Muscle of arm (tissue), 12 donors: ENCODE data around the gene ERC1. TPM values are rescaled to one million over a fixed set of nuclear protein-coding genes. Genes with fewer than 3 reads are reported as not detected.

Experiments used
- DNase-seq: peaks from one replicate; pipeline ENCODE4 v3.0.0-alpha.2; 2013
- polyA plus RNA-seq, 12 donors: library from polyadenylated mRNA; unstranded; fragments of 120-200 nt; gene quantifications; one replicate each; pipeline ENCODE4 v1.2.1, GENCODE V29; 2013; ENCODE audit not compliant: insufficient read length in 12 of 12

Gene ERC1
- polyA plus RNA-seq, 12 donors: 23.3 to 33.2 (median 25.5) TPM; not detected in 1

DNA sequence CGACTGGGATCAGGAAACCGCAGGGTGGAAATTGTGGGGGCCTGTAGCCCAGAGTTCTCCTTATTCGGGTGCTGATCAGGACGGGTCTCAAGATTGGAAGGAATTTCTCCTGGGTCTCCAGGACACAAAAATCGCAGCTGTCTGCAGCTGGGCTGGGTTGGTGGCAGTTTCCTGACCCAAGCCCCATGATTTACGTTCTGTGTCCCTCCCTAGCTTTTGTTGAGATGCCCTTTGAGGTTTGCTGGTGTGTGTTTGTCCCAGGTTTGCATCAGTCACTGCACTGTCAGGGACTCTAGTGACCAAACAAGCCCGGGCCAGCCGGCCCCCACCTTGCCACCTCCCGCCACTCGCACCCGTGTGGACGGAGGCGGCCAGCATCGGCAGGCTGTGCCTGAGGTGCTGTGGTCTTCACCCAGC is 513.9 kb downstream of the ERC1 start:
- no peak for DNase-seq

- DNase-seq: no peak
Measured at GRCh38 chr12:1505576-1505975, 514.6 kb downstream of the ERC1 start.

DNA sequence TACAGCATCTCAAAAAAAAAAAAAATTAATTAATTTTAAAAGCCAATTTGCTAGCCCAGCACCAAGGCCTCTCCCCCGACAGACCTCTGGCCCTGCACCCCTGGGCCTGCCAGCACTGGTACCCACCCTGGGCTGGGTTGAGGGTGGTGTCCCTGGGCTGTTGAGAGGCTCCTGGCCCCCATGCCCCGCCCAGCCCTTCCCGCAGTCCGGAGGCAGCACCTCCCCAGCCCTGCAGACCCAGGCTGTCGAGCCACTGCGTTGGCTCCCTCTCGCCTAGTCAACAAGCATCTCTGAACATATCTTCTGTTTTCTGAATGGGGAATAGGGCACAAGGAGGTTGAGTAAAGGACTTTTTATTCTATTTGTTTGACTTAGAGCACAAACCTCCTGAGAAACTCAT is 516.3 kb downstream of the ERC1 start:
- no peak for DNase-seq

DNA sequence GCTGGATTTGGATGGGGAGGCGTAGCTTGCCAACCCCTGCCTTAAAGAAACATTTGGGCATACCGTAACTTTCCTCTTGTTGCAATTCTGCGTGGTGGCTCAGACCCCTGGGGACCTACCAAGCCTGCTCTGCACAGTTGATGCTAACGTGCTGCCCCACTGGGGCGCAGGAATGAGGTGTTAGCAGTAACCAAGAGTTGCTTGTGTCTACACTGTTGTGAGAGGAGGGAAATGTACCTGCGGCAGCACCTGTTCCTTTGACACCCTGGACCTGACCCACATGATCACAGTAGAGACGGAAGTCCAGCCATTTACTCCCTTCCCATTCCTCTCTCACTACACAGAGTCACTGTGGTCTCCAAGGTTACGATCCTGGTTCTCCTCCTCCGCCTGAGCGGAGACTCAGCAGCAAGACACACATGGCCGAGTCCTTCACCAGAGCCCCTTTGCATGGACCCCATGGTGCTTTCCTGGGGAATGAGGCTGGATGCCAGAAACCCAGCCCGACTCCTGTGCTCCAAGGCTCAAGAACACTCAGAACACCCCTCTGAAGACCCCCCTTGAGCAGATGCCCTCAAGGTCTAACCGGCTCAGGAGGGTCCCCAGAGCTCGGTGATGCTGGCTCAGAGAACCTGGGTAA is 518.5 kb downstream of the ERC1 start:
- DNase-seq: no peak

DNA sequence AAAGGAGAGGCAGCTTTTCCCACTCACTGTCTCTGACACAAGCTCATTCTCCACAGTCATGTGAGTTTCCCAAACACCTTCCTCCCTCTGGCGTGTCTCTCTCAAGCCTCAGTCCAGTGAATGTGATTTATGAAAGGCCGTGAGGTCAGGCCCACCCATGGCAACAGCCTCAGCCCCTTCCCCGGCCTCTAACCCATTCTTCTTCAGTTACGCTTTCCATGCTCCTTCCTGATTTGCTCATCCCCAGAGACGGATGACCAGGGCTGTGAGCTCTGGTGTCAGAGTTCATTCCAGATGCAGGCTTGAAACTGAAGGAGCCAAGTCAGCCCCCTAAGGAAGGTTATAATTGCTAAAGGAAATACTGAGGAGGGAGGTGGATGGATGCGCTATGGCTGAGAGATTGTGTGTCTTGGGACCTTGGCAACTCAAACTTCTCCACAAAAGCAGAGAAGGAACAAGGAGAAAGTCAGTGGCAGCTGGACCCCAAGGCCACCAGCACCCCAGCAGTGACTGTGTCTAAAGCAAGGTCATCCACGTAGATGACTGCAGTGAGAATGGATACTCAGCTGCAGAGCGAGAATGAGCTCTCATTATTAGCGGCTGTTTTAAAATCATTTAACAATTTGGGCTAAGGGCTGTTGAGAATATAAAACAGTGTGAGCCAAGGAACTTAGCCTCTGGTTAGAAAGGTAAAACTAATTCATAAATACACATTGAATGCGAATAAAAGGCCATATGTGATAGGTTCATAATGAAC is 519.2 kb downstream of the ERC1 start:
- DNase-seq: no peak

DNA sequence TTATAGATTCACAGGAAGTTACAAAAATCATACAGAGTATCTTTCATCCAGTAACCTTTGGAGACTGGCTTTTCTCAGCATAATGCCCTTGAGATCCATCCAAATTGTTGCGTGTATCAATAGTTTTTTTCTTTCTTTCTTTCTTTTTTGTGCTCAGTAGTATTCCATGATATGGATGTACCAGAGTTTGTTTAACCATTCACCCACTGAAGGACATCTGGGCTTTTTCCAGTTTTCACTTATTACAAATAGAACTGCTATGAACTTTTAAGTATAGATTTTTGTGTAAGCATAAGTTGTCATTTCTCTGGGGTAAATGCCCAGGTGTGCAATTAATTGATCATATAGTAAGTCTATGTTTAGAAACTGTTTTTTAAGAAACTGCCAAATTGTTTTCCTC is 524.0 kb downstream of the ERC1 start:
- no peak for DNase-seq

DNA sequence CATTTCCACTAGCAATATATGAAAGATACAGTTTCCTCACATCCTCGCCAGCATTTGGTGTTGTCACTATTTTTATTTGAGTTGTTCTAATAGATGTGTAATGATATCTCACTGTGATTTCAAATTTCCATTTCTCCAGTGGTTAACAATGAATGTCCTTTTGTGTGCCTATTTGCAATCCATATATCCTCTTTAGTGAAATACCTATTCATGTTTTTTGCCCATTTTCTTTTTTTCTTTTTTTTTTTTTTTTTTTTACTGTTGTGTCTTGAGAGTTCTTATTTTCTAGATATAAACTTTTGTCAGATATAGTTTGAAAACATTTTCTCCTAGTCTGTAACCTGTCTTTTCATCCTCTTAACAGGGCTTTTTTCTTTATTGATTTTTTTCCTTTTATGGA is 524.4 kb downstream of the ERC1 start:
- no peak for DNase-seq

- DNase-seq: no peak
Measured at GRCh38 chr12:1517007-1517406, 526.0 kb downstream of the ERC1 start.

DNA sequence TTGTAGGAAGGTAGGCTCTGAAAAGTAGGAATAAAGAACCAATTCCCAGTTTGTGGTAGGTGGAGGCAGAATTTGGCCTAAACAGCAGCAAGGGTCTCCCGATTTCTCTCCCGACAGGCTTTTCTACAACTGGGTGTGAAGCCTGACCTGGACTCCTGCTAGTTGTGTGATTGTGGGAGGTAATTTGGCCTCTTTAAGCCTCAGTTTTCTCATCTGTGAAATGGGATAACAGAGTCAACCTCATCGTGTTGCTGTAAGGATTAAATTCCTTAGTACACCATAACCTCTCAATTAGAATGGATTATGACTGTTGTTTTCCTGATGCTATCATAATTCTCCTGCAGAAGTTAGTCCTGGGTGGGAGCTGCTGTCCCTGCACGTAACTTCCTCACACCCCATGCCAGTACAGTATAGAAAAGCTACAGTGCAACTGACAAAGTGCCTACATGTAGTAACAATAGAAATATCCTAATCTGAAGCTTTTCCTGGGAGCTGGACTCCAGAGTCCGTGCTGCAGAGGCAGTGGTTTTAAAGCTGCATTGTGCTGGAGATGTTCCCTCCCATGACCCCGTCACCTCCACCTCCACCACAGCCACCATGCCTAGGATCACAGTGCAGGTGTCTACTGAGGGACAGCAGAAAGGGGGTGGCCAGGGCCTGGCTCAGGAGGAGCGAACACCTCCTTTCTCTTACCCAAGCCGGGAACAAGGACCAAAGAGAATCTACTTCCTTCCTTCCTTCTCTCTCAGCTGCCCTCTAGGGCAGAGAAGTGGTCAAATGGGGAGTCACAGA is 526.9 kb downstream of the ERC1 start:
- no peak for DNase-seq

DNA sequence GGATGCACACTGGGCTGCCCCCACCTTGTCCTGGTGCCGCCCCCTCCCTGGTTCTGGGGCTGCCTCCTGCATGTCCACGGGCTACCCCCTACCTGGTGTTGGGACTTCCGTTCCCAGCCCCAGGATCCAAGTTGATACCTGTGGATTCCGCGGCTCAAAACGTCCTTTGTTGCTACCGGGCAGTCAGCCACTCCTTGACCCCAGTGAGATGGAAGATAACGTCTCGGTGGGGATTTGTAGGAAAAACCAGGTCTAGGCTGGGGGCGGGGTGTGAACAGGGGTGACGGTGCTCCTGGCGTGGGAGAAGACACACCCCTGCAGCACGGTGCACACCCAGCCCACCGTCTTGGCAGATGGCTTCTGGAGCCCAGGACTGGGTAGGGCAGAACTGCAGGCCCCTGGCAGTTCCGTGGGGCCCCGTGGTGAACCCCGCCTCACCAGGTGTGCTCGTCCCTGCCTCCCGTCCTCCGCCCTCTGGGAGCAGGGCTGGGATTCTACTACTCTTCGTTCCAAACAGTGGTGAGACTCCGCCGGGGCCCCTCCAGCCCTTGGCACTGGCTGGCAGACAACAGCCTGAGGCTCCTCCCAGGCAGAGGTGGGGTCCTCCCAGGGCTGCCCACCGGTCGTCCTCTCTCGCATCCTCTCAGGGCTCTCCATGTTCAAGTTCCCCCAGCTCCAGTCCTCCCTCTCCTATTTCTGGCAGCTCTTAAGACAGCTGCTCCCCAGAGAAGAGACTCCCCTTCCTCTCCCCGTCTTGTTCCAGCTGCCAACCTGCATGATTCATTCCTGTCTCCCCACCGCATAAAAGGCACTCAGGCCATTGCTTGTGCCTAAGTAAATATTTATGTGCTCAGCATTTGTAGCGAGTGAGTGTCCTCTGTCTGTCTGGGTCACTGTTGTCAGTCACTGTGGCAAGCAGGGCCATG is 527.8 kb downstream of the ERC1 start:
- no peak for DNase-seq

GRCh38 chr12:1519642-1520041 is 528.6 kb downstream of the ERC1 start:
- no peak for DNase-seq

GRCh38 chr12:1523046-1523445 is 532.0 kb downstream of the ERC1 start:
- no peak for DNase-seq

DNA sequence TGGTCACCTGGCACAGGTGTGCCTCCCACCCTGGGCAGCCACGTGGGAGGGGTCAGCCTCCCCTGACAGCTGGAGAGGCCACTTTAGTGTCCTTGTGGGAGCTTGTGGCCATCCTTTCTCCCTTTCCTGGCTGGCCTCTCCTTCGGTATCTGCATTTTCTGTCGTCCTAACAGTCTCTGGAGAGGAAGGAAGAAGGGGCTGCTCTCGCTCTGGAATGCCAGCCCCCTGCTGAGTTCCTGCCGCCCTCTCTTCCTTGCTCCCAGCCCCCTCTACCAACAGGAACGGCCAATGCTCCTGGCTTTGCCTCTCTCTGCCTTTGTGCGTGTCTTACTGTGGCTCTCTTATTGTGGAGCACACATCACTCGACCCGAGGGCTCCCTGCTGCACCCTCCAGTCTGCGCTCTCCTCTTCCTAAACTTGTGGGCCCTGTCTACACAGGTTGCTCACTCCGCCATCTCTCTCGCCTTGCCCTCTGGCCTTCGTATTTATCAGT is 532.6 kb downstream of the ERC1 start:
- no peak for DNase-seq

DNA sequence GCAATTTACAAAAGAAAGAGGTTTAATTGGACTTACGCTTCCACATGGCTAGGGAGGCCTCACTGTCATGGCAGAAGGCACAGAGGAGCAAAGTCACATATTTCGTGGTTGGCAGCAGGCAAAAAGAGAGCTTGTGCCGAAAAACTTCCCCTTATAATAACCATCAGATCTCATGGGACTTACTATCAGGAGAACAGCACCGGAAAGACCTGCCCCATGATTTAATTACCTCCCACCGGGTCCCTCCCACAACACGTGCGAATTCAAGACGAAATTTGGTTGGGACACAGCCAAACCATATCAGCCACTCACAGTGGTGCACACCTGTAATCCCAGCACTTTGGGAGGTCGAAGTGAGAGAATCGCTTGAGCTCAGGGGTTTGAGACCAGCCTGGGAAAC is 534.8 kb downstream of the ERC1 start:
- no peak for DNase-seq

- DNase-seq: no peak
Measured at GRCh38 chr12:1527789-1528188, 536.8 kb downstream of the ERC1 start.

DNA sequence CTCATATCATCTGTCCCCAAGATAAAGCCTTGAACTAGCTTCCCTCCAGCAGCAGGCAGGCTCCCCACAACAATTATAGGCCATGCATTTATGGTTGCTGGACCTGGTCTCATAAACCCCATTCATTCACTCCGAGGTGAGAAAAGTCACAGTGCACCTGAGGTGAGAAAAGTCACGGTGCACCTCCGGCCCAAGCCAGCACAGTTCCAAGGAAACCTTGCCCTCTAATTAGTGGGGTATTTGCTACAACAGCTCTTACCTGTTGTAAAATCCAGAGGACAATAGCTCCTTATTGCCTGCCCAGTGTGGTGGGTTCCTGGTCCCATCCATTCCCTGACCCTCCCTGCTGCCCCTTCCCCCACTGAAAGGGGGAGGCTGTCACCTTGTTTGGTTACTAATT is 537.8 kb downstream of the ERC1 start:
- DNase-seq: no peak

DNA sequence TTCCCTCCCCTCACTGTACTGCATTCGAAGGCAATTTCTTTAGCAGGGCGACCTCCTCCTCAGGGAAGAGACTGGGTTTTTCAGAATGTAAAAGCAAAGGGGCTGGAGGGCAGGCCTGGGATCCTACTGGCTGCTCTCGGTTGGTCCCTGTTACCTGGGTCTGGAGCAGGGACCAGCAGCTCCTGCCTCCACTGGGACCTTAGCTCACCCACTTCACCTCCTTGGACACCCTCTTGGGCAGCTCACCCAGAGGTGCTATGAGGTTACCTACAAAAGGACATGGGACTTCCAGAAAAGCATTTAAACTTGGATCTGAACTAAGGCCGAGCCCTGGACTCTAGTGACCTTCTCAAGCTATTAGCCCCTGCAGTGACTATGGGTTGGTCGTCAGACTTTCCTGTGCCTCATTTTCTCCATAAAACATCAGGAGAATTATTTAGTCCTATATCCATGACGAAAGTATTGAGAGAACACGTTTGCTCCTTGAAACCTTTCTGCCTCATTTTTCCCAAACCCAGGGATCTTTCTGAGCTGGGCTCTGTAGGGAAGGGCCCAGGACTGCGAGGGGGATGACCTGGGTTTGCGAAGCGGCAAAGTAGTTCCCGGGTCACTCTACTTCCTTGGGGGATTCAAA is 538.3 kb downstream of the ERC1 start:
- DNase-seq: no peak

- no peak for DNase-seq
Measured at GRCh38 chr12:1529862-1530591, 539.0 kb downstream of the ERC1 start.

DNA sequence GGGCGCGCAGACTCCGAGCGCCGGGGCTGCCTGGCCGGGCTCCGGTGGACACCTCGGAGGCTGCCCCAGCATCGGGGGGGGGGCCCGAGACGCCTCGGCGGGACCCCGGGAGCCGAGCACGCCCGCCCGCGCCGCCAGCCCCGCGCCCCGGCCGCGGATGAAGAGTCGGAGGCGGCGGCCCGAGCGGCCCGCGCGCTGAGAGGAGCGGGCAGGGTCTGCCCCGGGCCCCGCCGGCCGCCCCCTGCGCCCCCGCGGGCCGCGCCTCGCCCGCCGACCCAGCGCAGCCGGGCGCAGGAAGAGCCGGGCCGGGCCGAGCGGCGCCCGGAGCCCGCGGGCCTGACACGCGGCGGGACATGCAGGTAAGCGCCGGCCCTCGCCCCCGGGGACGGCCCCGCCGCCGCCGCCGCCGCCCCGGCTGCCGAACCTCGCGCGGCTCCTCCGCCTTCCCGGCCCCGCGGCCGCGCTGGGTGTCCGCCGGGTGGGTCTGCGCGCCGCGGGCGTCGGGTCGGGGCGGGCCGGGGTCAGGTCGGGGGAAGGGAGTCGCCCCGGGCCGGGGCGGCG is 539.6 kb downstream of the ERC1 start:
- DNase-seq: no peak

GRCh38 chr12:1531153-1531653 is 540.2 kb downstream of the ERC1 start:
- no peak for DNase-seq
